HG03196 (cell line): ENCODE results near the gene CDK14.
"Not testable (repeated sequence)": the region's sequence is repeated elsewhere in the genome, so short reads cannot be mapped to it uniquely, and the experiment has no call there.

Source experiments
- ATAC-seq: cut with Tn5 transposase; IDR thresholded peaks from one replicate; pipeline ENCODE4 v1.9.1; 2021; ENCODE audit not compliant: unreplicated experiment

The CDK14 gene

DNA sequence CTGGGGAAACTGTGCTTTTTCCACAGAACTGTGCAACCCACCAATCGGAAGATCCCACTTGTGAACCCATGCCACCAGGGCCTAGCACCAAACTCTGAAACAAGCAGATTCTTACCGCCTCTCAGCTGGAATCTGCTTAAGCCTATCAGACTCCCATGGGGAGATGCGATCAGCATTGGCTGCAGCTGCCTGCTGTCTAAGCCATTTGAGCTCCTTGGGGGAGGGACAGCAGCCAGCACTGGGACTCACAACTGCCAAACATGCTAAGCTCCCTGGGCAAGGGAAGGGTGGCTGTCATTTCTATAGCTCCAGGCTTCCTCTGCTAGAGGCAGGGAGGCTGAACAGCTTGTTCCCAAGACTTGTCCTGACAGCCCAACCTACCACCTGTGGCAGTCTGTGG is 283.8 kb downstream of the CDK14 start:
- ATAC-seq, result no peak

DNA sequence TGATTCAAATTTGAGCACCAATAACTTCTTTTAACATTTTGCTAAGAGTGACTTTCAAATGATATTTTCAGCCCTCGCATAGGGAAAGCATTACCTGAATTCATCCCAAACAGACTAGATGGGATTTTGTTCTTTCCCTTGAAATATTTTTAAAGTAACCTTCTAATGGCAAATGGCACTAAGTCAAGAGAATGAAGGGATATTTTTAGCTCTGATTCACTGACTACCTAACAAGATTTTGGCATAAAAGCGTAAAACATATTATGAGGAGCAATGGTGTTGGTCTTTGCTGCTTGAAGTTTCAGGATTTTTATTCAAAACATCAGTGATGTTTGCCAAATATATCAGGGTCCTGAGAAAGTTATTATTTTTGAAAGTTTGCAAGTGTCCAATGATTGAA is 290.3 kb downstream of the CDK14 start:
- no peak for ATAC-seq

DNA sequence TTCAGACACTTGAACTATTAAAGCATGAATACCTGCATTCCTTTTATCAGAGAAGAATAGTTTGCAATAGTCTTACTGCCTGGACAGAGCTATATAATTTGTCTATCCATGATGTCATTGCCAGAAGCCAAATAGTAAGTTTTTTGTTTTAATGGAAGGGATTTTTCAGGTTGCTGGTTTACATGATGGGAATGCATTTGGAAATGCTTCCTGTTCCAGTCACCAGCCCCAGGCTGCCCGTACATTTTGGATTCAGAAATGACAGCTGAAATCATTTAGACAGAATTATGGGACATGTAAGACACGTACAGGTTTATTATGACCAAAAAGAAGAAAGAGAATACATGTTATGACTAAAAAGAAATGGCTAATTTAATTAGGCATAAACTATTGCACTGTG is 293.1 kb downstream of the CDK14 start:
- no peak for ATAC-seq

DNA sequence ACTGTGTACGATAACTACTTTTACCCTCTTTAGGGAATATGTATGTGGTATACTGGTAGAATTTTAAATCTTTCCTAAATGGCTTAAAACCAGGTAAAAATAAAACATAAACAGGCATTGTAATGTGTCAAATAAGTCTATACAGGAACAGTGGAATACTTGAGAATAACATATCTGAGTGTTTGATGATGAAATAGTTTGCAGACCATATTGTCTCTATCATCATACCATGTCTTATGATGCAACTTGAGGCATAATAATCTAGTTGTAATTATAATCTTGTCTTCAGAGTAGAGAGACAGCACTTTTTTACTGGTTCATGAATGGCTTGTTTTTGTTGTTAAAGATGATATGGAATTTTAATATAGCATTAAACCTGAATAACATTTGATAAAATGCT is 293.5 kb downstream of the CDK14 start:
- no peak for ATAC-seq

DNA sequence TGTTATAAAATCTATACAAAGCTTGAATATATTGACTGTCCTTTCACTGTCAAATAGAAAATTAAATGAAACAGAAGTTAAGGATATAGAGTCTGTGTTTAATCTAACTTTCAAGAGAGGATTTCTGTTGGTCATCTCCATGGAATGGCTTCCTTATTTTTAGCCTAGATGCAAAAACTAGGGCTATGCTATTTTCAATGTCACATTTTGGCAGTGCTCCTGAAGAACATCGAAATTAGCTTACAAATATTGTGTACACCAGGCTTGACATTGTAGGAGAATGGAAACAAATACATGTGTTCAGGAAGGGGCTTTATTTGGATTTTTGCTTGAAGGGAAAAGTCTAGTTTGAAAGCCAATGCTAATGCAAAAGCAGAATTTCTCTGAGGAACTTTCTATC is 295.4 kb downstream of the CDK14 start:
- no peak for ATAC-seq

DNA sequence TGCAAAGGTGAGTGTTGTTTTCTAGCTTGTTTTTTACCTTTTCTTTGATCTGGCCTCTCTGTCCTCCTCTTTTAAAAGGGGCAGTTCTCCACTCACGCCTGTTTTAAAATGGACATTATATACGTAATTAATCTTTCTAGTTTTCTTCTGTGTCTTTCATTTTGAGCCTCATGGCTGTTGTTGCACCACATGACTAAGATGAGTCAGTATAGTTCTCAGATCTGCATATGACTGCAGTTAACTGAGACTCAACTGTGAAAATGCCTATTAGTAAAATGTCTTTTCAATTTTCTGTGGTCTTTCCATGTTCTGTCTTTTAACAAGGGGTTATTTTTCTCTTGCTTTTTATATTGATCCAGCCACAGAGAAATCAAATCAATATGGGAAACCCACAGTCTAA is 296.1 kb downstream of the CDK14 start:
- peak; percentile 66 for ATAC-seq

DNA sequence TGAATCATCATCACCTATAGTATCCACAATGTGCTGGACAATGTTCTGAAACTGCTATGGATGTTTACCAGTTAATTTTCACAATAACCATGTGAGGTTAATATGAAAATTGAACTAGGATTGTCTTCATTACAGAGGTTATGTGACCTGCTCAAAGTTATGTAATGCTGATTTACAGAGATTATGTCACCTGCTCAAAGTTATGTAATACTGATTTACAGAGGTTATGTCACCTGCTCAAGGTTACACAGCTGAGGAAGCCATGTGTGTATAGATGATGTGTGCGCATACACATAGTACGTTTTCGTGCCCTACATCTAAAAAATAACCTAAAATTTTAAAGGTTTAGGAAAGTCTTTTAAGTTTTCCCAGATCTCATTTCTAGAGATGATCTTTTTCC is 298.0 kb downstream of the CDK14 start:
- ATAC-seq, result no peak

DNA sequence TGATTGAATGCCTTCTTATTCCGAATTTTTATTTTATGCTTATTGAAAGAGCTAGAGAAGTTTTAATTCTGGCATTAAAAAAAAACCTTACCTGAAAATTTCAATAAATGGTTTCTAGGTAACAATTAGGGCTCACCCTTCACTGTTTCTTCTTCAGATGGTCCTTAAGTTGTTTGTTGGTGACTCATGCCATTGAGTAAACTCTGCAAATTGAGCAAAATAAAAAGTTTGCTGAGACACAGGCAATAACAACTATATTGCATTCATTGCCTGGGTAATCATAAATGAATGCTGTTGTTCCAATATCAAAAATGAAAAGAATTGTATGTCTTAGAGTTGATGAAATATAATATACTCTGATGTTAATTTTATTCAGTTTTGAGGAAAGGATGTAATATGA is 300.3 kb downstream of the CDK14 start:
- ATAC-seq, result no peak

DNA sequence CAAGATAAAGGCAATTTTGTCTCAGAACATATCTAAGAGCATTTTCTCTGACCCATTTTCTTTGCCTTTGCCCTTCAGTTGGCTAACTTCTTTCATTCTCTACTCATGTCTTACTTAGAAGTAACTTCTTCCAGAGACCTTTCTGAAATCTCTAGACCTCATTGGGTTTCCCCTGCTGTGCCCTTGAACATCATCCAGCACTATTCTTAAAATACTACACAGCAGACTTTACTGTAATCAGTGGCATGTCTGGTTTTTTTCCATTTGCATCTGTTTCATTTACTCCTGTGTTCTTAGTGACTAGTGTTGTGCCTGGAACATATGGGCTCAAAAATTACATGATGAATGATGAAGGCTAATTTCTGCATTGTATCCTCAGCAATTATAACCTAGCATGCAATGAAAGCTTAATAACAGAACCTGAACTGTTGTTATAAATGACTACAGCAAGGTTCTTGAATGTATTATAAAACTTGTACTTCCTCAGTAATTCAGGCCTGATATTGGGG is 301.9 kb downstream of the CDK14 start:
- ATAC-seq, result no peak

DNA sequence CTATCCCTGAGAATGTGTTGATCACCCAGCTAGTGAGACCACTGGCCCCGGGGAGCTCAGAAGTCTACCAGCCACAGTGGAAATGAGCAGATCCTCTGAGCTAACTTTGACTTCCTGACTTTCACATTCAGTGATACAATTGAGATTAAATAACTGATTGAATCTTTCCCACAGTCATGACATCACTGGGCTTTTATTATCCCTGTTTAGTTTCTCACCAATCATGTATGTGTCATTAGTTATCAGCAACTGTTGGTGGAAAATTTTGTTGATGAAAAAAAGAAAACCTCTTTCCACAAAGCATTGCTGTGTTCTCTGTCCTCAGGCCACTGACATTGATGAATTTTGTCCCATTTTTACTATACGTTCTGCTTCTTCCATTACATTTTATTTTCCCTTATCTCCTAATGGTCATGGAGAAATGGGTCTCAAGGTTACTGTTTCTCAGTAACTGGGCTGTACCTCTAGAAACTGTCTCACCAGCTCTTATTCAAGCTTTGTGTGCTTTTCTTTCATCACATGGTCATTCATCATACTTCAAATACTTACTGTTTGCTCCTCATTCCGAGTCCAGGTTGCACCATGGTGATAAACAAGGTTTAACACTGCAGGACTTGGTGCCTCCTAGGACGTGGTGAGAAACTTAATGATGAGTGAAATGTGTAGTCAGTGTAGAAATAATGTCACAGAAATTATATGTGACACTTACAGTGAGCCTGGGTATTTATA is 304.7 kb downstream of the CDK14 start:
- ATAC-seq, result no peak

DNA sequence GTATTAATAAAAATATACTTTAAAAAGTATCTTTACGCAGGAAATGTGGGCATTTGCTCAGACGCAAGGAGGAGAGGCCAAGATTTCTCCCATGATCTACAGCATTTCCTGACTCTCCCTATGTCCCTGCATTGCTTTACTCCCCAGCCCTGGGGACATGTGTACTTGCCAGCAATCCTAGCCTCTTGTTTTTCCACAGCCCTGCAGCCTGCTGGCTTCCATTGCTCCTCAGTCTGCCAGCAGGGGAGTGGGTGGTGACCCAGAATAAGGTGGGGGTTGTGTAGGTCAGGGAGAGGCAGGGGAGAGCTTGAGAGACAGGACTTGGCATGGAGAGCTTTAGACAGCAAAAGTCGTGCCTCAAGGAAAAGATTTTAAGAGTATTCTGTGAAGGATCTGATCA is 307.7 kb downstream of the CDK14 start:
- no peak for ATAC-seq

DNA sequence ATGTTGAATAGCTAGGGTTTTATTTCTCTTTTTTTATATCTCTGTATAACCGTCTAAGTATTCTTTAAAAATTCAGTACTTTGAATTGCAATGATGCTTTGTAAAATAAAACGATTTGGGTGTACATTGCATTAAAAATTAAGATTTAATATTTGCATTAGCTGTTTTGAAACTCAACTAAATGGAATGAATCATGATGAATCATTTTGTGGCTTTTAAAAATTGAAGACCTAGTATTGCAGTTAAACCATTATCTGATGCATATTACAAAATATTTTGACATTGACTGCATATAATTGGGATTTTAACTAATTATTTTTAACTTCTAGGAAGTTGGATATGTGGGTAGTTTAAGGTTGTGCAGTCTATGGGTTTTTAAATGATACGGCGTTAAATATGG is 314.0 kb downstream of the CDK14 start:
- no peak for ATAC-seq

DNA sequence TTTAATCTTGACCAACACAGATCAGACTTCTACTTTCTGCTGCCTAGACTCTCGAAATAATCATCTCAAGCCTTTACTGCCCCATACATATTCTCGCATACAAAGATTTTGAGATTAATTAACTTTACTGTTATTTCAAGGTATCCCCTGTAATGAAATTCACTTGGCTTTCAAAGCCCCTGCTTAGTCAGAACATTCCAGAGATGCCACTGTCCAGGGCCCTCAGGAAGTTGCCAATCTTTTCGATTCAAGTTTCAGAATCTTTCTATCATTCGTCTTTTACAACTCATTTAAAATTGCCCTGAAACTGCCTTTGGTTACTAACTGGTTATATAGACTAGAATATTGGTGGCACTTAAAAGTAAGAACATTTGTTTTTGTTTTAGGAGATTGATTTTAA is 320.2 kb downstream of the CDK14 start:
- ATAC-seq, result no peak

DNA sequence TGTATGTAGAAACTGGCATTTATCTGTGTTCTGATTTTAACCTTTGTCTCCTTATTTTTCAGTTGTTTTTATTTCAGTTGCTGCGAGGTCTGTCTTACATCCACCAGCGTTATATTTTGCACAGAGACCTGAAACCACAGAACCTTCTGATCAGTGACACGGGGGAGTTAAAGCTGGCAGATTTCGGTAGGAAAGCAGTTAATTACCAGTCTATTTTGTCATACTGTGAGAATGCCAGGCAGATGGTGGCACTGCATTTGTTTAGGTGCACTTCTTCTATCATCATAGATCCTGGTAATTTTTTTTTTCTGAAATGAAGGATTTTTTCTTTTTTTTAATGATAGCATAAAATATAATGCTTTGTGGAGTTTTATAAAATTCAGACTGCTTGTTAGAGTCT is 321.4 kb downstream of the CDK14 start:
- ATAC-seq, result no peak

DNA sequence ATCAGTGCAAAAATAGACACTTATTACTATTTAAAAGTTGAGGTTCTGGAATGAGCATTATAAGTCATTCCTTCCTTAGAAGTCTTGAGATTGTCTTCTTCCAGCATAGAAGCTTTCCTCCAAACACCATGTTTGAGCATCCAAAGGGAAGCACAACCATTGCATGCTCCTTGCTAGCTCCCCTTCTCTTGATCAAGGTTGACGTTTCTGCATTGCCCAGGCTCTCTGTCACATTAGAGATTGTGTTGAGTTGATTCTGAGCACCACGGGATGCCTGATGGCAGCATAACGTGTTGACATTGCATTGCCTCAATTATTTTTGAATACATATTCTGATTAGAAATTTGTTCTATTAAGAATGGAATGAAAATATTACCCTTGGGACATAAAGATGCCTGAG is 322.2 kb downstream of the CDK14 start:
- no peak for ATAC-seq

DNA sequence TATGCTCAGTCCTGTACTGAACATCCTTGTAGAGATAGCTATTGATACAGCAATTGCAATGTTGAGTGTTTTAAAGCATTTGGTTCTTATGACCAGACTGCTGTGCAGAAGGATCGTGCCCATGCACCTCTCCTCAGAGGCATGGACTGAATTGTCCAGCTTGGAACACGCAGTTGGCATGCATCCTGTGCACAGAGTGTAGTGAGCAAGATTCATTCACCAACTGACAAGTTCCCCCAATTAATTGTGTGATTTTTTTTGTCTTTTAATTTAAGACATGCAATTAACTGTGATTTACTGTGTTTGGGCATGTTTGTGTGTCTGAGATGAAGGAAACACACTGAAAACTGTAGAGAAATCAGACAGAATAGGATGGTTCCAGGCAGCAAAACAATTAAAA is 323.7 kb downstream of the CDK14 start:
- no peak for ATAC-seq

DNA sequence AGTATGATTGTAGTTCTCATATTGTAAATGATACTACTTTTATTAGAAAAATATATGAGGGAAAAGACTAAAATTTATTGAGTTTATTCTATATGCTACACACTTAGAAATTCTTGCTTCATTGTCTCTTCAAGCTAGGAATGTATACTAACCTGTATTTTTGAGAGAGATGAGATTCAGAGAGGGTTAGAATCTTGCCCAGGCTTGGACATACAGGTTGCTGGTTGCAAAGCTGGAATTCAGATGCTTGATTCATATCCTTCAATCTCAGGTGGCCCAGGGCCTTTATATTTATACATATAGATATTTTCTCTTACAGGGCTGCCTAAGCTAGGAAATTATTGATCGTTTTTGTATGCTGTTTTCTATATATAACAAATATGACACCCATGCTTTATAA is 324.2 kb downstream of the CDK14 start:
- ATAC-seq, result no peak

DNA sequence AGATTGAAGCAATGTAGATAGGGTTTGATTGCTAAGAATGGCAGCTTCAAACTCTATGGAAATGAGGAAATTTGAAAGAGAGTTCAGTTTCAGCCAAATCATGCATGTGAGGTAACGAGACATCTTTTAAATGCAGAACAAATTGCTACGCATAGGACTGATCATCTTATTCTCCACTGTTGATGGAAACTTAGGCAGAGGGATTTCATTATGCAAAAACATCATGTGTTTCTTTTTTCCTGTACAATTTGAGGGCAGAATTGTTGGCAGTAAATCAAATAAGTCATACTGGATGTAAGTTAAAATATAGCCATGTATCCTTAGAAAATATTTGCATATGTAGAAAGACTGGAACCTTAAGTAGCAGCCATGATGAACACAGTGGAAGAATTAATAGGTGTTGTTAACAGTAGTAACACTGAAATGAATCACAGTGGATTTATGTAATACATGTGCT is 327.4 kb downstream of the CDK14 start:
- no peak for ATAC-seq

DNA sequence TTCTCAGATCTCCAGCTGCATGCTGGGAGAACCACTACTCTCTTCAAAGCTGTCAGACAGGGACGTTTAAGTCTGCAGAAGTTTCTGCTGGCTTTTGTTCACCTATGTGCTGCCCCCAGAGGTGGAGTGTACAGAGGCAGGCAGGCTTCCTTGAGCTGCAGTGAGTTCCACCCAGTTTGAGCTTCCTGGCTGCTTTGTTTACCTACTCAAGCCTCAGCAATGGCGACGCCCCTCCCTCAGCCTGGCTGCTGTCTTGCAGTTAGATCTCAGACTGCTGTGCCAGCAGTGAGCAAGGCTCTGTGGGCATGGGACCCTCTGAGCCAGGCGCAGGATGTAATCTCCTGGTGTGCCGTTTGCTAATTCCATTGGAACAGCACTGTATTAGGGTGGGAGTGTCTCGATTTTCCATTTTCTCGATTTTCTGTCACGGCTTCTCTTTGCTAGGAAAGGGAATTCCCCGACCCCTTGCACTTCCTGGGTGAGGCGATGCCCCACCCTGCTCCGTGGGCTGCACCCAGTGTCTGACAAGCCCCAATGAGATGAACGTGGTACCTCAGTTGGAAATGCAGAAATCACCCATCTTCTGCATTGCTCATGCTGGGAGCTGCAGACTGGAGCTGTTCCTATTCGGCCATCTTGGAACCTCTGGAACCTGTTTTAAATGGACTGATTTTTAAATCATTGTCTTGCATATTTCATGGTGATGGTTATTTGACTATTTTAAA is 332.7 kb downstream of the CDK14 start:
- ATAC-seq, result not testable (repeated sequence)

DNA sequence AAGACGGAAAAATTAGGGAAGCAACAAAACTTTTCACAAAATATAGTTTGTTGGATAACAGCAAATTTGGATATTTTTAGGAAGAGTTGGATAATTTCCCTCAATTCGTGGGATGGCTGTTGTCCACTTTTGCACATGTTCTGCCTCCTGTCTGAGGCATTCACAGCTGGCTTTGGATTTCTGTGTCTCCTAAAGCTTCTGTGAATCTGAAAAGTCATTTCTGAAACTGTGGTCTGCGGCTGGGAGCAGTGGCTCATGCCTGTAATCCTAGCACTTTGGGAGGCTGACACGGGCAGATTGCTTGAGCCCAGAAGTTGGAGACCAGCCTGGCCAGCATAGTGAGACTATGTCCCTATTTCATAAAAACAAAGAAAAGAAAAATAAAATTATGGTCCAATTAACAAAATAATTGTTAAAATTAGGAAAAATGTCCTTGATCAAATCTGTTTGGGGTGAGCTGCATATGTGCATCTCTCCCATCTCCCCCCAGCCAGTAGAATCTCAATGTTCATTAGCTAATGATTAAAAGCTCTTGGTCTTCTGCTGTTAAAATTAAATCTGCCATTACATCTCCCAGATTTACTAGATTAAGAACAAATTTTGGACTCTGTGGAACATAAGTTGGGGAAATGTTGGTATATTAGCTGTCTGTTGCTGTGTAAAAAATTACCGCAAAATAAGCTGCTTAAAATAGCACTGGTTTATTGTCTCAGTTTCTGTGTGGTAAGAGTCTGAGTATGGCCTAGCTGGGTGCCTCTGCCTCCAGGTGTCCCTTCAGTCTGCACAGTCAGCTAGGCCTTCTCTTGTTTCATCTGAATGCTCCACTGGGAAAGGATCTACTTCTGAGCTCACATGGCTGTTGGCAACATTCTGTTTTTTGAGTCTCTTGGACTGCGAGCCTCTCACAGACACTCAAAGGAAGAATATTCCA is 336.1 kb downstream of the CDK14 start:
- peak; percentile 96 for ATAC-seq

DNA sequence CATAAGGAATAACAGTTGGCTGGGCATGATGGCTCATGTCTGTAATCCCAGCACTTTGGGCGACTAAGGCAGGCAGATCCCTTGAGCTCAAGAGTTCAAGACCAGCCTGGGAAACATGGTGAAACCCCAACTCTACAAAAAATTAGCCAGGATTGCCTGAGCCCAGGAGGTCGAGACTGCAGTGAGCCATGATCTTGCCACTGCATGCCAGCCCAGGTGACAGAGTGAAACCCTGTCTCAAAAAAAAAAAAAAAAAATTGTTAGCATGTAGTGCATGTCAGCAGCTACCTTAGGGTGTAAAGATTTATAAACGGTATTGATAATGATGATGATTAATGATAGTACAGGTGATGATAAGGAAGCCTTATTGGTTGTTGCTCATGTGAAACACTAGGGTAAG is 336.9 kb downstream of the CDK14 start:
- ATAC-seq, result no peak
